Activated CD8-positive, alpha-beta memory T cell treated with anti-CD3 and anti-CD28 coated beads, Interleukin-2, amount 50 U/mL, for 4 hours (primary cell): ENCODE results near the gene IL3RA.
"Not testable (repeated sequence)": the region's sequence is repeated elsewhere in the genome, so short reads cannot be mapped to it uniquely, and the experiment has no call there.

ENCODE experiments used
- DNase-seq: peaks from one replicate; pipeline ENCODE4 v3.0.0-alpha.2; 2020

IL3RA gene

GRCh38 chrX:1332433-1332832 is 4.2 kb upstream of the IL3RA start:
- DNase-seq = not testable (repeated sequence)

- no peak for DNase-seq
Measured at GRCh38 chrX:1334854-1335253, 1.7 kb upstream of the IL3RA start.

- DNase-seq = no peak
Measured at GRCh38 chrX:1336948-1337779, 579 bp downstream of the IL3RA start.

GRCh38 chrX:1341545-1342184 is 5.1 kb downstream of the IL3RA start:
- no peak for DNase-seq

GRCh38 chrX:1349606-1350005 is 13.0 kb downstream of the IL3RA start:
- not testable (repeated sequence) for DNase-seq

GRCh38 chrX:1351981-1352714 is 15.6 kb downstream of the IL3RA start:
- DNase-seq = no peak

GRCh38 chrX:1354036-1355019 is 17.7 kb downstream of the IL3RA start:
- no peak for DNase-seq

- DNase-seq = no peak
Measured at GRCh38 chrX:1355131-1356046, 18.8 kb downstream of the IL3RA start.

- DNase-seq = no peak
Measured at GRCh38 chrX:1357993-1358392, 21.4 kb downstream of the IL3RA start.

- no peak for DNase-seq
Measured at GRCh38 chrX:1358793-1359476, 22.4 kb downstream of the IL3RA start.

- no peak for DNase-seq
Measured at GRCh38 chrX:1359477-1359873, 22.9 kb downstream of the IL3RA start.

- no peak for DNase-seq
Measured at GRCh38 chrX:1360171-1360570, 23.6 kb downstream of the IL3RA start.

- no peak for DNase-seq
Measured at GRCh38 chrX:1361275-1361674, 24.7 kb downstream of the IL3RA start.

GRCh38 chrX:1361910-1362309 is 25.3 kb downstream of the IL3RA start:
- DNase-seq = no peak

GRCh38 chrX:1366363-1366762 is 29.8 kb downstream of the IL3RA start:
- not testable (repeated sequence) for DNase-seq

GRCh38 chrX:1368385-1368698 is 31.8 kb downstream of the IL3RA start:
- no peak for DNase-seq

- no peak for DNase-seq
Measured at GRCh38 chrX:1378306-1378759, 41.7 kb downstream of the IL3RA start.

- no peak for DNase-seq
Measured at GRCh38 chrX:1380672-1381233, 44.2 kb downstream of the IL3RA start.

- DNase-seq = no peak
Measured at GRCh38 chrX:1384658-1385252, 48.2 kb downstream of the IL3RA start.
